ENCODE data around the gene QSOX2. TPM values are rescaled to one million over a fixed set of nuclear protein-coding genes. Genes with fewer than 3 reads are reported as not detected.

QSOX2 gene
- total RNA-seq, 1 experiment from 2014 or later: 34.6 TPM

GRCh38 chr9:136240941-136241340 is 4.7 kb downstream of the QSOX2 start:
- H3K27ac ChIP-seq: no peak overlapping the region
- intact Hi-C loops (cut with micrococcal nuclease; ENCODE audit: unreplicated experiment): no loop called here
- H3F3A ChIP-seq (ENCODE audit: insufficient read depth, low read depth): no peaks in the 10 kb centered on the region
- POLR2A ChIA-PET (ENCODE audit: unreplicated experiment): no interaction called here
- H4K20me1 ChIP-seq (ENCODE audit: insufficient read depth): peaks cover 72% of the 10 kb centered on the region
- H3K79me2 ChIP-seq (ENCODE audit: low read depth): peaks cover 76% of the 10 kb centered on the region
- no peak overlapping the region for H3K4me3 ChIP-seq
- H3K4me2 ChIP-seq: no peak overlapping the region
- no peaks in the 10 kb centered on the region for H3K9me2 ChIP-seq (ENCODE audit: insufficient read depth)
- H3K9me3 ChIP-seq (ENCODE audit: insufficient read depth, low read depth): no peaks in the 10 kb centered on the region
- TF ChIP-seq, protein P1, sequence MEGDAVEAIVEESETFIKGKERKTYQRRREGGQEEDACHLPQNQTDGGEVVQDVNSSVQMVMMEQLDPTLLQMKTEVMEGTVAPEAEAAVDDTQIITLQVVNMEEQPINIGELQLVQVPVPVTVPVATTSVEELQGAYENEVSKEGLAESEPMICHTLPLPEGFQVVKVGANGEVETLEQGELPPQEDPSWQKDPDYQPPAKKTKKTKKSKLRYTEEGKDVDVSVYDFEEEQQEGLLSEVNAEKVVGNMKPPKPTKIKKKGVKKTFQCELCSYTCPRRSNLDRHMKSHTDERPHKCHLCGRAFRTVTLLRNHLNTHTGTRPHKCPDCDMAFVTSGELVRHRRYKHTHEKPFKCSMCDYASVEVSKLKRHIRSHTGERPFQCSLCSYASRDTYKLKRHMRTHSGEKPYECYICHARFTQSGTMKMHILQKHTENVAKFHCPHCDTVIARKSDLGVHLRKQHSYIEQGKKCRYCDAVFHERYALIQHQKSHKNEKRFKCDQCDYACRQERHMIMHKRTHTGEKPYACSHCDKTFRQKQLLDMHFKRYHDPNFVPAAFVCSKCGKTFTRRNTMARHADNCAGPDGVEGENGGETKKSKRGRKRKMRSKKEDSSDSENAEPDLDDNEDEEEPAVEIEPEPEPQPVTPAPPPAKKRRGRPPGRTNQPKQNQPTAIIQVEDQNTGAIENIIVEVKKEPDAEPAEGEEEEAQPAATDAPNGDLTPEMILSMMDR (conservative IDR thresholded peaks at IDR 0.05): no peak
- no peak for TF ChIP-seq EZH2 (IDR thresholded peaks at IDR 0.05; ENCODE audit: low read depth)
- CTCF ChIA-PET: no interaction called here
- H3K36me3 ChIP-seq (ENCODE audit: low read depth): no peaks in the 10 kb centered on the region
- BruUV-seq (replicated peaks): no TSS peak
- peaks cover 12% of the 10 kb centered on the region for H3K4me1 ChIP-seq (replicated peaks; ENCODE audit: insufficient read depth)
- no peak overlapping the region for H2AFZ ChIP-seq
- H3K27me3 ChIP-seq (ENCODE audit: insufficient read depth, low read depth): no peaks in the 10 kb centered on the region
- no peak for DNase-seq

GRCh38 chr9:136239983-136240330 is 5.7 kb downstream of the QSOX2 start:
- H4K20me1 ChIP-seq (ENCODE audit: insufficient read depth): peaks cover 82% of the 10 kb centered on the region
- H3K36me3 ChIP-seq (ENCODE audit: low read depth): no peaks in the 10 kb centered on the region
- H3K4me1 ChIP-seq (replicated peaks; ENCODE audit: insufficient read depth): peaks cover 12% of the 10 kb centered on the region
- no peak overlapping the region for H3K4me3 ChIP-seq
- H3K9me3 ChIP-seq (ENCODE audit: insufficient read depth, low read depth): no peaks in the 10 kb centered on the region
- peaks cover 73% of the 10 kb centered on the region for H3K79me2 ChIP-seq (ENCODE audit: low read depth)
- H2AFZ ChIP-seq: no peak overlapping the region
- no peak overlapping the region for H3K27ac ChIP-seq
- no peak for DNase-seq
- H3F3A ChIP-seq (ENCODE audit: insufficient read depth, low read depth): no peaks in the 10 kb centered on the region
- ChIA-PET POLR2A (ENCODE audit: unreplicated experiment) (no interaction called here), CTCF (no interaction called here)
- BruUV-seq (replicated peaks): no TSS peak
- no peaks in the 10 kb centered on the region for H3K27me3 ChIP-seq (ENCODE audit: insufficient read depth, low read depth)
- TF ChIP-seq, protein P1 (conservative IDR thresholded peaks at IDR 0.05): no peak
- no peak for TF ChIP-seq EZH2 (IDR thresholded peaks at IDR 0.05; ENCODE audit: low read depth)
- no peak overlapping the region for H3K4me2 ChIP-seq
- no peaks in the 10 kb centered on the region for H3K9me2 ChIP-seq (ENCODE audit: insufficient read depth)
- intact Hi-C loops (cut with micrococcal nuclease; ENCODE audit: unreplicated experiment): no loop called here

DNA sequence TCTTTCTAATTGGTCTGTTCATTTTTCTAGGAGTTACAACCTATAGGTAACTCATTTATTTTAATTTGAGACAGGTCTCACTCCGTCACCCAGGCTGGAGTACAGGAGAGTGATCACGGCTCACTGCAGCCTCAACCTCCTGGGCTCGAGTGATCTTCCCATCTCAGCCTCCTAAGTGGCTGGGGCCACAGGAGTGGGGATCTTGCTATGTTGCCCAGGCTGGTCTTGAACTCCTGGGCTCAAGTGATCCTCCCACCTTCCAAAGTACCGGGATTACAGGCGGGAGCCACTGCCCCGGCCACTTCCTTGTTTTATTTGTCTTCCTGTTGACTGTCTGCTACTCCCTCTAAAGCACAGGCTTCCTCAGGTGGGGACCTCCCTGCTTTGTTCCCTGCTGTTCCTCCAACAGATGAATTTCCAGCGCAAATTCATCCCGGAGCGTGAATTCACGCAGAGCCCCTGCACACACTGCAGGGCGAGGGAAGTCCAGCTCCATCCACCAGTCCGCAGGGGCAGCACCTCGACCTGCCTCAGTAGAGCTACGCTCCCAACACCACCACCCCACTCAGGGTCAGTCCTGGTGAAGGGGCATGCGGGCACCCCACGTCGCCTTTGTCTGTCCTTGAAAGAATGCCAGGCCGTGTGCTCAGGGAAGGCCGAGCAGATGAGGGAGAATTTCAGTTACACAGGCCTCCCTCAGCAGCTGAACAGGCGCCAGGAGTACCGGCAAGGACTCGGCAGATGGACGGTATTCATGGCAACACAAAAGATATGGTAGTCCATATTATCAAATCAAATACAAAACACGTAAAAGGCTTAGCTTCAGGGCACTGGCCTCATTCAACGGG is 6.3 kb downstream of the QSOX2 start:
- Histone ChIP-seq H3K79me2 (ENCODE audit: low read depth) (peaks cover 67% of the 10 kb centered on the region), H3K27ac (no peak overlapping the region), H3K36me3 (ENCODE audit: low read depth) (no peaks in the 10 kb centered on the region), H4K20me1 (ENCODE audit: insufficient read depth) (peaks cover 80% of the 10 kb centered on the region), H3K27me3 (ENCODE audit: insufficient read depth, low read depth) (no peaks in the 10 kb centered on the region), H3F3A (ENCODE audit: insufficient read depth, low read depth) (no peaks in the 10 kb centered on the region), H3K4me1 (replicated peaks; ENCODE audit: insufficient read depth) (peaks cover 9% of the 10 kb centered on the region), H3K4me3 (no peak overlapping the region), H3K9me2 (ENCODE audit: insufficient read depth) (no peaks in the 10 kb centered on the region), H3K9me3 (ENCODE audit: insufficient read depth, low read depth) (no peaks in the 10 kb centered on the region), H2AFZ (no peak overlapping the region), H3K4me2 (no peak overlapping the region)
- no peak for DNase-seq
- TF ChIP-seq, protein P1 (conservative IDR thresholded peaks at IDR 0.05): no peak
- no peak for TF ChIP-seq EZH2 (IDR thresholded peaks at IDR 0.05; ENCODE audit: low read depth)
- POLR2A ChIA-PET (ENCODE audit: unreplicated experiment): no interaction called here
- BruUV-seq (replicated peaks): no TSS peak
- intact Hi-C loops (cut with micrococcal nuclease; ENCODE audit: unreplicated experiment): no loop called here
- CTCF ChIA-PET: no interaction called here
